ENCODE results near the gene GAL3ST1. TPM values are rescaled to one million over a fixed set of nuclear protein-coding genes. Genes with fewer than 3 reads are reported as not detected.

The GAL3ST1 gene
- total RNA-seq, 1 donor from 2014 or later: 2.5 TPM

Other genes starting within 250 kb of the GAL3ST1 start
- 29.6 TPM for gene TBC1D10A, start 247.7 kb downstream of the GAL3ST1 start, total RNA-seq
- 164 TPM for gene SF3A1, start 217.8 kb downstream of the GAL3ST1 start, total RNA-seq
- 2.7 TPM for gene CCDC157, start 217.7 kb downstream of the GAL3ST1 start, total RNA-seq
- 16.5 TPM for gene RNF215, start 187.3 kb downstream of the GAL3ST1 start, total RNA-seq
- gene SEC14L2, start 177.6 kb downstream of the GAL3ST1 start, total RNA-seq: 7.1 TPM
- 11.3 TPM for gene MTFP1, start 148.9 kb downstream of the GAL3ST1 start, total RNA-seq
- gene SEC14L3, start 102.6 kb downstream of the GAL3ST1 start, total RNA-seq: not detected
- 16.8 TPM for gene SEC14L4, start 69.0 kb downstream of the GAL3ST1 start, total RNA-seq
- 17.2 TPM for gene SEC14L6, start 27.9 kb downstream of the GAL3ST1 start, total RNA-seq
- gene PES1, start 17.2 kb upstream of the GAL3ST1 start, total RNA-seq: 46.5 TPM
- gene TCN2, start 32.5 kb upstream of the GAL3ST1 start, total RNA-seq: 43.4 TPM
- gene SLC35E4, start 61.1 kb upstream of the GAL3ST1 start, total RNA-seq: 2.9 TPM
- 19.3 TPM for gene DUSP18, start 93.2 kb upstream of the GAL3ST1 start, total RNA-seq
- 6.0 TPM for gene OSBP2, start 120.2 kb upstream of the GAL3ST1 start, total RNA-seq

All from upper lobe of right lung (tissue), 1 donor.